SH-SY5Y (cell line): ENCODE results near the gene EML1.

Experiments used
- GATA2 ChIP-seq: IDR thresholded peaks from 2 replicates; pipeline ENCODE4 v1.6.1; 2011; ENCODE audit warnings: mild to moderate bottlenecking, low read depth, low read length
- GATA3 ChIP-seq: IDR thresholded peaks from 2 replicates; pipeline ENCODE4 v1.6.1; 2011; ENCODE audit warnings: low read depth, mild to moderate bottlenecking, low read length, moderate library complexity

Gene EML1

GRCh38 chr14:99781091-99781490 is 12.1 kb upstream of the EML1 start:
- TF ChIP-seq GATA3, result no peak
- TF ChIP-seq GATA2, result no peak

DNA sequence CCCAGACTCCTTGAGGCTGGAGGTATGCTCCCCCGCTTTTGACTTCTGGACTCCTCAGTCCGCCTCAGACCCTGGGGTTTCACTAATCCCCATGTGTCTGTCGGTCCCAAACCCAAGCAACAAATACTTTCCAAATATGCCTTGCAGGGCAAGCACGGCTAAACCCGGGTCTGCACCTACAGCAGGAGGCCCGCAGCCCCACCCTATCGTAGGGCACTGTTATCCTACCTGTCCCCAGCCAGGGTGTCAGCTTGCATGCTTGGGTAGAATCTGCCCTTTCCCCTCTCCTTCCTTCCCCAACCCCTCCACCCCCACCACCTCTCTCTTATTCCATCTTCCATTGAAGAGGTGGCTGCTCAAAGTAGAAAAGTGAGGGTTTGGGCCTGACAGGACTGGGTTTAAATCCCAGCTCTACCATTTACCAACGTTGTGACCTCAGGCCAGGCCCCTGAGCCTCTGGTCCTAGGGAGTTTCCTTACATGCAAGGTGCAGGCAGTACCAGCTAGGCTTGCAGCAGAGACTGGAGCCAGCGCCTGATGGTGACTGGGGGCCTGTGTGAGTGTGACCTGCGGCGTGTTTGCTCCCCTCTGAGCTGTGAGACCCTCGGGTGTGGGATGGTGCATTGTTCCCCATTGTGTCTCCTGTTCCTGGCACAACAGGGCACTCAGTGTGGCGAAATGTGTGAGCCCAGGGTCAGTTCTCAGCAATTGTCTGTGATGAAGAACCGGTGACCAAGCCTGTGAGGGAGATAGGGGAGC is 11.2 kb upstream of the EML1 start:
- TF ChIP-seq GATA2, result no peak
- no peak for TF ChIP-seq GATA3

DNA sequence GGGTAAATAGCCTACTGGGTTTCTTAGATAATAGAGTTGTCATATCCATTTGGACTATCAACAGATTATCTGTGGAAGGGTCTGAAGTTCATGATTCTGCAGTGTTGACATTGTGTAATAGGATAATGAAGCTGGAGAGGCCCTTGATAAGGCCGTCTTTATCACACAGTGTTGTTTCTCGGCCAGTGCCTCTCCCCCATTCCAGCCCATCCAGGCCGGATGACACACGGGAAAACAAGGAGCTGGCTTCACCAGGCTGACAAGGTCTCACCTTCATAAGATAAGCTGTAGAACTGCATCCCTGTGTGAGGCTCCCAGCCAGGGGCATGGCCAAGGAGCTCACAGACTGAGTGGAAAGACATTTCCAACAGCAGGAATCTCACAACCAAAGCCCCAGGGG is 8.7 kb upstream of the EML1 start:
- TF ChIP-seq GATA3 (no peak), GATA2 (no peak)

DNA sequence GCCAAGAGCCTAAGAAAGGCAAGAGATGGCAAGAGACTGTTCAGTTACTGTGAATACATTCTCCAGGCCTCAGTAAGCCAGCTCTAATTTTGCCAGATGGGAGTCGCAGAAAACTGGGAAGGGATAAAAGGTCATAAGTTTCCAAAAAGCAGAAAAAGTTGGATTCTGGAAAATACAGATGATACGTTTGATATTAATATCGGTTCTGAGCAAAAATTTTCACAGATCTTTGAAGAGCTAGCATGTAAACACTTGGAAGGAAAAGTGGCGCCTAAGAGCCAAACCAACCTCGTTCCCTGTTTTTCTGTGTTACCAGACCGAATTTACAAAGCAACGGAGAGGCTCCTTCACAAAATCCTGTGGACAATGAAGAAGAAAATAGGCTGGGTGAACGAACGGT is 7.8 kb upstream of the EML1 start:
- TF ChIP-seq GATA3 (no peak), GATA2 (no peak)

GRCh38 chr14:99786511-99786989 is 6.7 kb upstream of the EML1 start:
- TF ChIP-seq GATA3 (no peak), GATA2 (no peak)

- no peak for TF ChIP-seq GATA2
These were observed 4.5 kb upstream of the EML1 start for GRCh38 chr14:99788713-99789112.

DNA sequence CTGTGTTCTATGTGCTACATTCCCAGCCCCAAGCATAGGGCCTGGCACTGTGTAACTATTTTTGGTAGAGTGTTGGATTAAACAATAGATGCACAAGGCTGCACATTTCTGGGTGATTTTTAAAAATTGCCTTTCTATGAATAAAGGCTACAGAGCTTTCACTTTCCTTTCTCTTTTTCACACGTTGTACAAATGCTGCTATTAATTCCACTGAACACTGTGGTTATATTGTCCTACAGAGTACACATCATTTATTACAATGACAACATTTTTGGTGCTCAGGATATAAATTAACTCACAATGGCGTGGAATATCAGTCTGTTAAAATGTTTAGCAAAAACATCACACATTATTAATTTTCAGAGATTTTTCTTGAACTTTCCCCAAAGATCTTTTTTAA is 3.6 kb upstream of the EML1 start:
- no peak for TF ChIP-seq GATA3
- TF ChIP-seq GATA2, result no peak

- TF ChIP-seq GATA3 (no peak), GATA2 (no peak)
These were observed 2.8 kb upstream of the EML1 start for GRCh38 chr14:99790201-99790977.

GRCh38 chr14:99790978-99791376 is 2.2 kb upstream of the EML1 start:
- no peak for TF ChIP-seq GATA3
- TF ChIP-seq GATA2, result no peak

GRCh38 chr14:99791476-99792209 is 1.6 kb upstream of the EML1 start:
- TF ChIP-seq GATA3, result no peak
- TF ChIP-seq GATA2, result no peak

GRCh38 chr14:99792210-99792535 is 1.0 kb upstream of the EML1 start:
- TF ChIP-seq GATA2 (no peak), GATA3 (no peak)

- TF ChIP-seq GATA2 (no peak), GATA3 (no peak)
These were observed 531 bp upstream of the EML1 start for GRCh38 chr14:99792551-99793212.

GRCh38 chr14:99794151-99794780 is 1.1 kb downstream of the EML1 start:
- TF ChIP-seq GATA3, result no peak
- no peak for TF ChIP-seq GATA2

GRCh38 chr14:99795046-99795445 is 1.8 kb downstream of the EML1 start:
- no peak for TF ChIP-seq GATA2
- TF ChIP-seq GATA3, result no peak
